OCI-LY1 (cell line): ENCODE results near the gene SUPT16H.
A peak's percentile ranks its signal among the peaks of the same experiment; 100 is the strongest.
"Not testable (repeated sequence)": the region's sequence is repeated elsewhere in the genome, so short reads cannot be mapped to it uniquely, and the experiment has no call there.

Experiments
- H2AFZ ChIP-seq: fragments of 200-600 bp; sonication (generic), shearing (Covaris generic); 2 replicates; pipeline ENCODE4 v1.6.0; 2014; ENCODE audit warnings: antibody characterized with exemption, mild to moderate bottlenecking, low read length
- H3F3A ChIP-seq: fragments of 200-600 bp; sonication (generic), shearing (Covaris generic); 2 replicates; pipeline ENCODE4 v1.6.0; 2014; ENCODE audit warnings: mild to moderate bottlenecking, antibody characterized with exemption, low read length, moderate library complexity; ENCODE audit not compliant: insufficient read depth
- H3K27ac ChIP-seq: fragments of 200-600 bp; sonication (generic); 2 replicates; pipeline ENCODE4 v1.5.1; 2014; ENCODE audit warnings: low read length, mixed run types, mild to moderate bottlenecking, low read depth; ENCODE audit not compliant: poor library complexity, severe bottlenecking
- H3K27me3 ChIP-seq: fragments of 200-600 bp; sonication (generic); 2 replicates; pipeline ENCODE4 v1.6.0; 2014; ENCODE audit warnings: antibody characterized with exemption, mild to moderate bottlenecking, low read length, moderate library complexity; ENCODE audit not compliant: insufficient read depth
- H3K36me3 ChIP-seq: fragments of 200-600 bp; sonication (generic); 2 replicates; pipeline ENCODE4 v1.6.1; 2014; ENCODE audit warnings: mild to moderate bottlenecking, antibody characterized with exemption, low read length, moderate library complexity, mixed read lengths; ENCODE audit not compliant: insufficient read depth
- H3K4me1 ChIP-seq: fragments of 200-600 bp; sonication (generic); 2 replicates; pipeline ENCODE4 v1.5.1; 2014; ENCODE audit warnings: mild to moderate bottlenecking, low read length, moderate library complexity; ENCODE audit not compliant: insufficient read depth, severe bottlenecking
- H3K4me2 ChIP-seq: fragments of 200-600 bp; sonication (generic), shearing (Covaris generic); 2 replicates; pipeline ENCODE4 v1.6.1; 2014; ENCODE audit warnings: low read length
- H3K4me3 ChIP-seq: fragments of 200-600 bp; sonication (generic); 2 replicates; pipeline ENCODE4 v1.5.1; 2014; ENCODE audit warnings: low read length, low read depth, mild to moderate bottlenecking, mixed read lengths; ENCODE audit not compliant: poor library complexity, severe bottlenecking
- H3K79me2 ChIP-seq: fragments of 200-600 bp; shearing (Covaris generic); 2 replicates; pipeline ENCODE4 v1.6.1; 2016; ENCODE audit warnings: mixed run types, low read length, mixed read lengths; ENCODE audit not compliant: insufficient read depth
- H3K9ac ChIP-seq: fragments of 200-600 bp; sonication (generic), shearing (Covaris generic); 2 replicates; pipeline ENCODE4 v1.6.1; 2014; ENCODE audit warnings: mild to moderate bottlenecking, low read length, mixed read lengths
- H3K9me2 ChIP-seq: fragments of 200-600 bp; sonication (generic), shearing (Covaris generic); 2 replicates; pipeline ENCODE4 v1.6.1; 2014; ENCODE audit warnings: low read depth, mild to moderate bottlenecking, low read length, mixed read lengths
- H3K9me3 ChIP-seq: fragments of 200-600 bp; shearing (Covaris generic); 2 replicates; pipeline ENCODE4 v1.6.1; 2014; ENCODE audit warnings: low read length, mixed read lengths
- H4K20me1 ChIP-seq: fragments of 200-600 bp; sonication (generic), shearing (Covaris generic); 2 replicates; pipeline ENCODE4 v1.6.0; 2016; ENCODE audit warnings: mild to moderate bottlenecking, low read length; ENCODE audit not compliant: insufficient read depth
- CTCF ChIP-seq: fragments of 200-600 bp; sonication (generic), shearing (Covaris generic); IDR thresholded peaks from 2 replicates; pipeline ENCODE4 v1.5.1; 2017; ENCODE audit warnings: mild to moderate bottlenecking, antibody characterized with exemption, low read length, moderate library complexity, mixed read lengths
- EZH2 ChIP-seq: fragments of 200-600 bp; sonication (generic), shearing (Covaris generic); IDR thresholded peaks from 2 replicates; pipeline ENCODE4 v1.8.0; 2017; ENCODE audit warnings: borderline replicate concordance, mixed run types, mild to moderate bottlenecking, antibody characterized with exemption, low read length, moderate library complexity, mixed read lengths

SUPT16H gene

GRCh38 chr14:21308132-21308478 lies 75.7 kb downstream of the SUPT16H start:
- H3K4me2 ChIP-seq: peak overlapping the region; percentile 63

GRCh38 chr14:21307637-21308036 lies 76.2 kb downstream of the SUPT16H start:
- peak overlapping the region; percentile 30 for H3K27ac ChIP-seq
- no peaks in the 10 kb centered on the region for H3K9me3 ChIP-seq
- peaks cover 20% of the 10 kb centered on the region for H3K4me1 ChIP-seq
- no peaks in the 10 kb centered on the region for H4K20me1 ChIP-seq
- H3K4me3 ChIP-seq: peak overlapping the region; percentile 58
- H3K79me2 ChIP-seq: no peaks in the 10 kb centered on the region
- H3K4me2 ChIP-seq: peak overlapping the region; percentile 63
- H3K27me3 ChIP-seq: no peaks in the 10 kb centered on the region
- H3K9ac ChIP-seq: peak overlapping the region; percentile 60; the same call in 1 of the 2 replicates
- H2AFZ ChIP-seq: no peak overlapping the region
- TF ChIP-seq CTCF: no peak
- no peak for TF ChIP-seq EZH2
- H3K9me2 ChIP-seq: no peaks in the 10 kb centered on the region
- peaks cover 6% of the 10 kb centered on the region for H3F3A ChIP-seq
- no peaks in the 10 kb centered on the region for H3K36me3 ChIP-seq

More at GRCh38 chr14:21308132-21308478, 75.7 kb downstream of the SUPT16H start:
- TF ChIP-seq EZH2 (no peak), CTCF (no peak)
- peak overlapping the region; percentile 58 for H3K4me3 ChIP-seq
- H3F3A ChIP-seq: peaks cover 6% of the 10 kb centered on the region
- H3K27ac ChIP-seq: peak overlapping the region; percentile 30
- 0 out of 2 replicates have a peak overlapping the region, but pooled peaks have one; percentile 22 for H2AFZ ChIP-seq
- H4K20me1 ChIP-seq: no peaks in the 10 kb centered on the region
- no peaks in the 10 kb centered on the region for H3K36me3 ChIP-seq
- peaks cover 20% of the 10 kb centered on the region for H3K4me1 ChIP-seq
- H3K27me3 ChIP-seq: no peaks in the 10 kb centered on the region
- H3K79me2 ChIP-seq: no peaks in the 10 kb centered on the region
- no peaks in the 10 kb centered on the region for H3K9me2 ChIP-seq
- H3K9ac ChIP-seq: peak overlapping the region; percentile 60
- no peaks in the 10 kb centered on the region for H3K9me3 ChIP-seq

- not testable (repeated sequence) for H3F3A ChIP-seq, H4K20me1 ChIP-seq, H2AFZ ChIP-seq, H3K9ac ChIP-seq, H3K9me2 ChIP-seq, H3K27ac ChIP-seq, H3K36me3 ChIP-seq, H3K9me3 ChIP-seq, H3K27me3 ChIP-seq, H3K4me2 ChIP-seq, H3K79me2 ChIP-seq, H3K4me3 ChIP-seq
- H3K4me1 ChIP-seq: peaks cover 22% of the 10 kb centered on the region
Observed at GRCh38 chr14:21302836-21303140, 81.0 kb downstream of the SUPT16H start.

GRCh38 chr14:21302013-21302835 lies 81.6 kb downstream of the SUPT16H start:
- TF ChIP-seq CTCF (no peak), EZH2 (no peak)
- H3K36me3 ChIP-seq: no peaks in the 10 kb centered on the region
- no peak overlapping the region for H3K9ac ChIP-seq
- no peaks in the 10 kb centered on the region for H4K20me1 ChIP-seq
- H3K9me2 ChIP-seq: no peaks in the 10 kb centered on the region
- H3K27ac ChIP-seq: no peak overlapping the region
- H3K4me3 ChIP-seq: no peak overlapping the region
- H3K79me2 ChIP-seq: no peaks in the 10 kb centered on the region
- H3K4me1 ChIP-seq: peaks cover 20% of the 10 kb centered on the region
- no peaks in the 10 kb centered on the region for H3F3A ChIP-seq
- no peak overlapping the region for H3K4me2 ChIP-seq
- H3K9me3 ChIP-seq: no peaks in the 10 kb centered on the region
- H3K27me3 ChIP-seq: no peaks in the 10 kb centered on the region
- H2AFZ ChIP-seq: no peak overlapping the region
